Measurements from ENCODE around the gene IRF9. TPM values are rescaled to one million over a fixed set of nuclear protein-coding genes. Genes with fewer than 3 reads are reported as not detected.

The IRF9 gene

GRCh38 chr14:24215495-24216344, 54.7 kb downstream of the IRF9 start, which contains the start of gene MDP1:
Gene MDP1 (minus strand): TSS chr14:24216066. CDS start chr14:24215955, 111 bp downstream.
- peaks cover 8 to 37% of the 10 kb centered on the region in 2 donors for H3K36me3 ChIP-seq (replicated peaks in 1 of 2; ENCODE audit: control insufficient read depth in 2 of 2, insufficient read depth in 2 of 2, low read length in 2 of 2)
- peak within 1 kb of the TSS; percentile 52 for H3K27ac ChIP-seq (replicated peaks; ENCODE audit: low read length)
- H2AFZ ChIP-seq (ENCODE audit: low read length), result peak within 1 kb of the TSS; percentile 90
- H3K14ac ChIP-seq (ENCODE audit: low read length), result peak within 1 kb of the TSS; percentile 77
- no peaks in the 10 kb centered on the region for H3K79me1 ChIP-seq (ENCODE audit: low read depth, low read length)
- no peak within 1 kb of the TSS for H3K4ac ChIP-seq (ENCODE audit: low read length)
- peak; percentile 77 for DNase-seq (ENCODE audit: low spot score)
- H3K4me2 ChIP-seq (ENCODE audit: insufficient read depth, low read length, poor library complexity, severe bottlenecking), result peak within 1 kb of the TSS; percentile 79
- WGBS, 2 donors (ENCODE audit: extremely low coverage in 2 of 2, insufficient read length in 2 of 2, insufficient replicate concordance in 1 of 2), result no CpG with 5 or more reads among the region's 40 CpGs
- H4K91ac ChIP-seq (ENCODE audit: low read depth, low read length, poor library complexity), result no peak within 1 kb of the TSS
- no peak within 1 kb of the TSS for H2BK15ac ChIP-seq (ENCODE audit: low read length)
- no peak within 1 kb of the TSS for H2BK12ac ChIP-seq (ENCODE audit: low read length)
- H3K23ac ChIP-seq (ENCODE audit: low read depth, low read length, poor library complexity), result peak within 1 kb of the TSS; percentile 31
- peak within 1 kb of the TSS; percentile 49 for H3K18ac ChIP-seq (ENCODE audit: low read length)
- H3K4me1 ChIP-seq (ENCODE audit: control insufficient read depth in 2 of 2, insufficient read depth in 1 of 2, low read depth in 1 of 2, low read length in 2 of 2), result peaks cover 4 to 5% of the 10 kb centered on the region in 2 donors
- peak within 1 kb of the TSS; percentile 24 for H2AK5ac ChIP-seq (ENCODE audit: low read depth, low read length)
- no peak within 1 kb of the TSS for H2BK5ac ChIP-seq (ENCODE audit: low read length)
- no peaks in the 10 kb centered on the region for H3K27me3 ChIP-seq (ENCODE audit: control insufficient read depth in 3 of 3, insufficient read depth in 3 of 3, low read depth in 1 of 3, low read length in 3 of 3)
- H3K4me3 ChIP-seq (ENCODE audit: low read length in 2 of 2), result peak within 1 kb of the TSS; percentile 78 to 91
- H2BK120ac ChIP-seq (ENCODE audit: low read depth, low read length), result peak within 1 kb of the TSS; percentile 14
- no peaks in the 10 kb centered on the region for H3K9me3 ChIP-seq (replicated peaks in 1 of 2; ENCODE audit: control insufficient read depth in 2 of 2, insufficient read depth in 1 of 2, low read depth in 1 of 2, low read length in 2 of 2)
- peak within 1 kb of the TSS; percentile 89 for H4K8ac ChIP-seq (ENCODE audit: low read depth, low read length)
- peak within 1 kb of the TSS; percentile 95 for H3K9ac ChIP-seq (ENCODE audit: low read depth, low read length, poor library complexity)

Small RNAs within 50 kb of the gene (small RNA-seq; reads per million reads assigned to genes)
- not detected for gene AL136295.4 (ENCODE audit: insufficient read depth)
- not detected for gene CHMP4A (ENCODE audit: insufficient read depth)
- 1.2 reads per million for gene IPO4 (ENCODE audit: insufficient read depth)
- not detected for gene IRF9 (ENCODE audit: insufficient read depth)
- not detected for gene MDP1 (ENCODE audit: insufficient read depth)
- gene RNA5SP383 (ENCODE audit: insufficient read depth), result 5.9 reads per million, percentile 30 among the genes with 10 or more reads in this experiment
